Omental fat pad (tissue), 4 donors: ENCODE measurements around the gene VWA3B. TPM values are rescaled to one million over a fixed set of nuclear protein-coding genes. Genes with fewer than 3 reads are reported as not detected.

Source experiments
- ATAC-seq: fragments of 150-250 bp; one replicate; pipeline ENCODE4 v1.9.1; 2016; ENCODE audit warnings: mild to moderate bottlenecking, moderate library complexity; ENCODE audit not compliant: low FRiP score
- DNase-seq: peaks from one replicate; pipeline ENCODE4 v3.0.0-alpha.2; 2019; ENCODE audit warnings: low spot score
- CTCF ChIP-seq, 3 donors: fragments of 450-650 bp; IDR thresholded peaks; one replicate each; pipeline ENCODE4 v1.5.1; 2016 to 2017; ENCODE audit warnings: antibody characterized with exemption in 3 of 3, mild to moderate bottlenecking in 3 of 3, moderate library complexity in 2 of 3
- total RNA-seq, 4 donors: library from RNA; depleted of rRNA; stranded (reverse); fragments of >200 nt; gene quantifications; one replicate each; pipeline ENCODE4 v1.1.0, GENCODE V29; 2016

The VWA3B gene
- total RNA-seq, 4 donors from 2014 or later = 0.32 TPM; not detected in 3

GRCh38 chr2:98185801-98186200 is 98.8 kb downstream of the VWA3B start:
- no peak for TF ChIP-seq CTCF (IDR thresholded peaks at IDR 0.05)
- DNase-seq (no peak), ATAC-seq (no peak)

DNA sequence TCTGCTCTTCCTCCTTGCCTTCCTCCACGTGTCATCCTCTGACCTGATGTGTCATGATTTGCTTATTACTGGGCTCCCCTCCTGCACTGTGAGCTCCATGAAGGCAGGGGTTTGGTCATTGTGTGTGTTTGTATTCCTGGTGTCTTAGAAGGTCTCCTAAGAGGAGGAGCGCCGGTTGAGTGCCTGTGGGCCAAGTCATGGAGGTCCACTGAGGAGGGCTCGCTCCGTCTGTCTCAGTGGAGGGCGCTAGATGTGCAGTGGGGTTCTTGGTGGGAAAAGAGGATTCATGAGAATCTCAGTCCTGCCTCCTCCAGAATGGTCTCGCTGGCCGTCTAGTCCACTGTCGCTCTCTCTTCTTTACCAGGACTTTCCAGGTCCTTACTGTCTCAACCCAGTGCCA is 100.2 kb downstream of the VWA3B start:
- DNase-seq (no peak), ATAC-seq (no peak)
- no peak for TF ChIP-seq CTCF (IDR thresholded peaks at IDR 0.05)

DNA sequence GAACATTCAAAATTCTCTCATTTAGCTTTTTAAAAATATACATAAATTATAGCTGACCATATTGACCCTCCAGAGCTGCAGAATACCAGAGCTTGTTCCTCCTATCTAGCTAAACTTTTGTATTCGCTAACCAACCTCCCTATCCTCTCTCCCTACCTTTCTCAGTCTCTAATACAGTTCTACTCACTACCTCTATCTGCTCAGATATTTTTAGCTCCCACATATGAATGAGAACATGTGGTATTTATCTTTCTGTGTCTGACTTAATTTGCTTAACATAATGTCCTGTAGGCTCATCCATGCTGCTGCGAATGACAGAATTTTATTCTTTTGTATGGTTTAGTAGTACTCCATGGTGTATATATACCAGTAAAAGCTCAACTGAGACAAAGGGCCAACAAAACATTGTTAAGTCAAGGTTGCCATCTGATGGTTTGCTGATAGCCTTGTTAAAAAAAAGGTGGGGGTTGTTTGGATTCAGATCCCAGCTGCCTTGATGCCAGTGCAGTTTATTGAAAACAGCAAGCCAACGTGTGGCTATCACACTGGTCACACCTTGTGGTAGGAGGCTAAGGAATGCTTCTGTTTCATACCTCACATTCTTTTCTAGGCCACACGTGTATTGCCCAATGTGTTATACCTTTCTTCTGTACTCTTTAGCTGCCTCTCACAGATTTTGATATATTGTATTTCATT is 101.5 kb downstream of the VWA3B start:
- DNase-seq = no peak
- no peak for ATAC-seq
- TF ChIP-seq CTCF (IDR thresholded peaks at IDR 0.05) = no peak

GRCh38 chr2:98191883-98192282 is 104.9 kb downstream of the VWA3B start:
- TF ChIP-seq CTCF (IDR thresholded peaks at IDR 0.05) = no peak
- no peak for DNase-seq
- no peak for ATAC-seq

- no peak for TF ChIP-seq CTCF (IDR thresholded peaks at IDR 0.05)
- DNase-seq = no peak
- no peak for ATAC-seq
Measured at GRCh38 chr2:98201576-98201975, 114.6 kb downstream of the VWA3B start.

GRCh38 chr2:98205889-98206288 is 118.9 kb downstream of the VWA3B start:
- no peak for TF ChIP-seq CTCF (IDR thresholded peaks at IDR 0.05)
- ATAC-seq (no peak), DNase-seq (no peak)
